ENCODE data around the gene CNTN4.

GRCh38 chr3:2476996-2477395 lies 378.3 kb downstream of the CNTN4 start:
- no peak for TF ChIP-seq CTCF (IDR thresholded peaks at IDR 0.05)
- no peak for TF ChIP-seq POLR2A (IDR thresholded peaks at IDR 0.05)

All from ovary (tissue), 3 donors.